Astrocyte (in vitro differentiated cells and primary cell): ENCODE data around the gene ZMIZ1.
A peak's percentile ranks its signal among the peaks of the same experiment; 100 is the strongest.

Source experiments
- EZH2 ChIP-seq: IDR thresholded peaks from 2 replicates; pipeline ENCODE4 v1.6.1; 2012; ENCODE audit warnings: mild to moderate bottlenecking, low read length, inconsistent platforms; ENCODE audit not compliant: insufficient read depth
- TF ChIP-seq, protein P1 (sequence below): IDR thresholded peaks from 2 replicates; pipeline ENCODE4 v1.5.1; 2011; ENCODE audit warnings: low read depth, mild to moderate bottlenecking, inconsistent platforms, low read length, moderate library complexity; ENCODE audit not compliant: insufficient read depth

DNA sequence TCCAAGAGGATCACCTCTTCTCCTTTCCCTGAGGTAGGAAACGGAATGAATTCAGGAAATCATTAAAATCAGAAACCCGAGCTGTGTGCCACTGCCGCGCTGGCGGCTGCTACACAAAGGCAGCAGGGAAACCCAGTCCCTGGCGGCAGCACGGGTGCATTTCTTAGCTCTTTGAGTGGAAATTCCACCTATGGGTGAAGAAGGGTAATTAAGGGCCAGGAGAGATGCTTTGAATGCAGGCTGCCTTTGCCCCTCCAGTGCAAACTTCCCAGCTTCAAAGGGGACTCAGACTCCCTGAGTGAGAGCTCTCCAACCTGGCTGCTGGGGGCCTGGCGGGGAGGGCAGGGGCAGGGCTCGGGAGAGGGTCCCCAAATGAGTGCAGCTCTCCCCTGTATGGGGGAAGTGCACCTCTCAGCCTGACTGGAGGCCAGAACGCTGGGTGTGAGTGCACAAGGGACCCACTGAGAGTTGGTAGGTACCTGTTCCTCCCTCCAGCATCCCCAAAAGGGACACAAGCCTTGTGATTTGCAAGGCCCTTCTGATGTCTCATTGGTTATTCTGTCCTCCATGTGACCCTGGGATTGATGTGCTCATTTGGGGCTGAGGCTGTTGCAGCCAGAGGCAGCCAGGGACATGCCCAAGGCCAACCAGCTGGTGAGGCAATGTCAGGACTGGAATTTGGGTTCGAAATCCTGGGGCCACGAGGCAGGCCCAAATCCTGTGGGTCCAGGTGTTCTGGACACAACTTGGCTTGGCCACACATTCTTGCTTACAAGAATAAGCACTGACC lies 16.3 kb upstream of the ZMIZ1 start:
- TF ChIP-seq, protein P1, sequence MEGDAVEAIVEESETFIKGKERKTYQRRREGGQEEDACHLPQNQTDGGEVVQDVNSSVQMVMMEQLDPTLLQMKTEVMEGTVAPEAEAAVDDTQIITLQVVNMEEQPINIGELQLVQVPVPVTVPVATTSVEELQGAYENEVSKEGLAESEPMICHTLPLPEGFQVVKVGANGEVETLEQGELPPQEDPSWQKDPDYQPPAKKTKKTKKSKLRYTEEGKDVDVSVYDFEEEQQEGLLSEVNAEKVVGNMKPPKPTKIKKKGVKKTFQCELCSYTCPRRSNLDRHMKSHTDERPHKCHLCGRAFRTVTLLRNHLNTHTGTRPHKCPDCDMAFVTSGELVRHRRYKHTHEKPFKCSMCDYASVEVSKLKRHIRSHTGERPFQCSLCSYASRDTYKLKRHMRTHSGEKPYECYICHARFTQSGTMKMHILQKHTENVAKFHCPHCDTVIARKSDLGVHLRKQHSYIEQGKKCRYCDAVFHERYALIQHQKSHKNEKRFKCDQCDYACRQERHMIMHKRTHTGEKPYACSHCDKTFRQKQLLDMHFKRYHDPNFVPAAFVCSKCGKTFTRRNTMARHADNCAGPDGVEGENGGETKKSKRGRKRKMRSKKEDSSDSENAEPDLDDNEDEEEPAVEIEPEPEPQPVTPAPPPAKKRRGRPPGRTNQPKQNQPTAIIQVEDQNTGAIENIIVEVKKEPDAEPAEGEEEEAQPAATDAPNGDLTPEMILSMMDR: peak; percentile 47
- TF ChIP-seq EZH2: no peak
